ENCODE data around the gene KIF26A. TPM values are rescaled to one million over a fixed set of nuclear protein-coding genes. Genes with fewer than 3 reads are reported as not detected.

The KIF26A gene
- total RNA-seq, 4 donors from 2014 or later, result 3.3 to 6.2 (median 4.9) TPM

GRCh38 chr14:104132981-104133380 lies 5.4 kb upstream of the KIF26A start:
- WGBS, 2 donors, result 34 to 46% methylated on average over 7 of the region's 7 CpGs
- Histone ChIP-seq H3K4me3 (replicated peaks in 1 of 3) (no peak overlapping the region), H3K4me1 (peaks cover 15 to 28% of the 10 kb centered on the region in 2 donors), H3K36me3 (no peaks in the 10 kb centered on the region), H3K27ac (no peak overlapping the region), H3K9me3 (no peaks in the 10 kb centered on the region), H3K27me3 (peaks cover 8% of the 10 kb centered on the region)
- DNase-seq, result no peak
- intact Hi-C loops (cut with DNase I), result loop anchor here (5.0 kb wide), 1 partner anchor 36 kb away; no protein-coding TSS in a partner anchor
- TF ChIP-seq POLR2A (IDR thresholded peaks at IDR 0.05), result no peak
- TF ChIP-seq CTCF (IDR thresholded peaks at IDR 0.05), result no peak

GRCh38 chr14:104133496-104133895 lies 4.9 kb upstream of the KIF26A start:
- H3K4me1 ChIP-seq, result peaks cover 18 to 33% of the 10 kb centered on the region in 2 donors
- H3K9me3 ChIP-seq, result no peaks in the 10 kb centered on the region
- intact Hi-C loops (cut with DNase I), result loop anchor here (5.0 kb wide), 1 partner anchor 36 kb away; no protein-coding TSS in a partner anchor
- TF ChIP-seq POLR2A (IDR thresholded peaks at IDR 0.05), result no peak
- TF ChIP-seq CTCF (IDR thresholded peaks at IDR 0.05), result no peak
- no peaks in the 10 kb centered on the region for H3K36me3 ChIP-seq
- no peak overlapping the region for H3K4me3 ChIP-seq (replicated peaks in 1 of 3)
- 87 to 90% methylated on average over 7 of the region's 9 CpGs for WGBS, 2 donors
- no peak overlapping the region for H3K27ac ChIP-seq
- DNase-seq, result no peak
- peaks cover 8% of the 10 kb centered on the region for H3K27me3 ChIP-seq

- Histone ChIP-seq H3K27me3 (peaks cover 15% of the 10 kb centered on the region), H3K27ac (no peak overlapping the region), H3K4me1 (peaks cover 18 to 39% of the 10 kb centered on the region in 2 donors), H3K36me3 (no peaks in the 10 kb centered on the region), H3K9me3 (no peaks in the 10 kb centered on the region), H3K4me3 (replicated peaks in 1 of 3) (no peak overlapping the region)
- peak in 1 of 2 donors; percentile 1 for DNase-seq
- TF ChIP-seq POLR2A (IDR thresholded peaks at IDR 0.05) (no peak), CTCF (IDR thresholded peaks at IDR 0.05) (no peak)
- intact Hi-C loops (cut with DNase I), result loop anchor here (5.0 kb wide), 1 partner anchor 37 kb away; no protein-coding TSS in a partner anchor
- WGBS, 2 donors, result 49 to 60% methylated on average over 21 to 30 of the region's 31 CpGs
Observed at GRCh38 chr14:104134061-104134965, 4.1 kb upstream of the KIF26A start.

- 5 to 7% methylated on average over 20 to 30 of the region's 47 CpGs for WGBS, 2 donors
- peak in 1 of 2 donors; percentile 4 for DNase-seq
- intact Hi-C loops (cut with DNase I), result loop anchor here (5.0 kb wide), 1 partner anchor 507 kb away; no protein-coding TSS in a partner anchor
- Histone ChIP-seq H3K27me3 (peaks cover 17% of the 10 kb centered on the region), H3K36me3 (no peaks in the 10 kb centered on the region), H3K27ac (no peak overlapping the region), H3K4me3 (replicated peaks in 1 of 3) (no peak overlapping the region), H3K9me3 (no peaks in the 10 kb centered on the region), H3K4me1 (peaks cover 18 to 39% of the 10 kb centered on the region in 2 donors)
- TF ChIP-seq CTCF (IDR thresholded peaks at IDR 0.05) (no peak), POLR2A (IDR thresholded peaks at IDR 0.05) (no peak)
Observed at GRCh38 chr14:104135121-104135903, 3.1 kb upstream of the KIF26A start.
